K562 (cell line): ENCODE measurements around the gene FERMT3. TPM values are rescaled to one million over a fixed set of nuclear protein-coding genes. Genes with fewer than 3 reads are reported as not detected.

Experiments
- ARID1B ChIP-seq: fragments of 450-650 bp; IDR thresholded peaks from 2 replicates; pipeline ENCODE4 v1.6.1; 2016; ENCODE audit warnings: antibody characterized with exemption, mild to moderate bottlenecking, inconsistent platforms
- BACH1 ChIP-seq: fragments of 200-800 bp; sonication (Bioruptor generic); IDR thresholded peaks from 2 replicates; pipeline ENCODE4 v1.6.1; 2016; ENCODE audit warnings: missing genetic modification characterization, missing compliant biosample characterization
- HCFC1 ChIP-seq: IDR thresholded peaks from 2 replicates; pipeline ENCODE4 v1.6.1; 2012; ENCODE audit warnings: low read depth, low read length, improper control_type of control experiment
- ILK ChIP-seq: fragments of 450-650 bp; IDR thresholded peaks from 2 replicates; pipeline ENCODE4 v1.6.1; 2016; ENCODE audit warnings: missing genetic modification characterization, low read depth, mild to moderate bottlenecking, missing compliant biosample characterization, moderate library complexity, borderline replicate concordance
- NCOA4 ChIP-seq: fragments of 450-650 bp; IDR thresholded peaks from 2 replicates; pipeline ENCODE4 v1.6.1; 2018; ENCODE audit warnings: mild to moderate bottlenecking; ENCODE audit not compliant: partially characterized antibody
- NR2C2 ChIP-seq, 2 experiments: fragments of 200-800 bp in 1 of 2; sonication (Bioruptor generic) in 1 of 2; sonication (generic) in 1 of 2; formaldehyde crosslinking in 1 of 2; IDR thresholded peaks; 2 replicates each; pipeline versions ENCODE4 v1.6.1 to v1.8.0; 2016 to 2022; ENCODE audit warnings: mild to moderate bottlenecking in 1 of 2, missing compliant biosample characterization in 1 of 2, missing genetic modification characterization in 1 of 2, missing genetic modification reagents in 1 of 2
- POLR2B ChIP-seq: fragments of 450-650 bp; IDR thresholded peaks from 2 replicates; pipeline ENCODE4 v1.6.1; 2018; ENCODE audit warnings: low read depth; ENCODE audit not compliant: partially characterized antibody
- SMAD1 ChIP-seq: fragments of 150-350 bp; IDR thresholded peaks from 2 replicates; pipeline ENCODE4 v1.6.1; 2014; ENCODE audit warnings: low read length, low read depth; ENCODE audit not compliant: partially characterized antibody
- STAT5B ChIP-seq: fragments of 250-450 bp; sonication (Bioruptor Pico); IDR thresholded peaks from 2 replicates; pipeline ENCODE4 v1.8.0; 2021; ENCODE audit warnings: mild to moderate bottlenecking, inconsistent platforms
- ZKSCAN1 ChIP-seq: fragments of 150-350 bp; IDR thresholded peaks from 2 replicates; pipeline ENCODE4 v1.6.1; 2016; ENCODE audit warnings: low read depth, low read length
- ZNF174 ChIP-seq: fragments of 250-450 bp; sonication (Bioruptor Pico); IDR thresholded peaks from 2 replicates; pipeline ENCODE4 v1.4.0; 2020; ENCODE audit warnings: mild to moderate bottlenecking
- ZNF316 ChIP-seq: fragments of 450-650 bp; IDR thresholded peaks from 2 replicates; pipeline ENCODE4 v1.6.1; 2016
- ZNF609 ChIP-seq: sonication (generic); formaldehyde crosslinking; IDR thresholded peaks from 2 replicates; pipeline ENCODE4 v1.8.1; 2023; ENCODE audit warnings: missing genetic modification reagents, mild to moderate bottlenecking, borderline replicate concordance
- polyA plus RNA-seq, 8 experiments: library from polyadenylated mRNA; depleted of rRNA in 4 of 8; stranded (reverse) in 5 of 8; unstranded in 3 of 8; fragments of >200 nt; fragmentation: Nextera tagmentation in 2 of 8; fragmentation: Illumina TruSeq in 1 of 8; extraction: Ambion mirVana in 2 of 8; extraction: Trizol in 1 of 8; gene quantifications; 2 replicates each; pipeline versions ENCODE4 v1.2.1 to v1.2.3, GENCODE V29; 2011 to 2014; ENCODE audit warnings: inconsistent platforms in 1 of 8, missing spikeins in 1 of 8
- total RNA-seq, 7 experiments: library from RNA; depleted of rRNA in 6 of 7; stranded (reverse); fragments of >200 nt in 6 of 7; fragmentation: Illumina TruSeq in 2 of 7; extraction: Trizol in 2 of 7; gene quantifications; 2 replicates each; pipeline versions ENCODE4 v1.2.1 to v1.2.3, GENCODE V29; 2011 to 2021; ENCODE audit warnings: low replicate concordance in 1 of 7
- TF ChIP-seq, protein P1 (sequence below): fragments of 200-400 bp; formaldehyde crosslinking; IDR thresholded peaks from 2 replicates; pipeline ENCODE4 v1.6.1; 2017; ENCODE audit warnings: mild to moderate bottlenecking, low read depth, low read length, moderate library complexity

Gene FERMT3
- total and polyA plus RNA-seq, 9 of the 15 experiments (the other 6 are each of a cell fraction or from before 2014, with no cell fraction given) = 3.2 to 275 (median 79.7) TPM

DNA sequence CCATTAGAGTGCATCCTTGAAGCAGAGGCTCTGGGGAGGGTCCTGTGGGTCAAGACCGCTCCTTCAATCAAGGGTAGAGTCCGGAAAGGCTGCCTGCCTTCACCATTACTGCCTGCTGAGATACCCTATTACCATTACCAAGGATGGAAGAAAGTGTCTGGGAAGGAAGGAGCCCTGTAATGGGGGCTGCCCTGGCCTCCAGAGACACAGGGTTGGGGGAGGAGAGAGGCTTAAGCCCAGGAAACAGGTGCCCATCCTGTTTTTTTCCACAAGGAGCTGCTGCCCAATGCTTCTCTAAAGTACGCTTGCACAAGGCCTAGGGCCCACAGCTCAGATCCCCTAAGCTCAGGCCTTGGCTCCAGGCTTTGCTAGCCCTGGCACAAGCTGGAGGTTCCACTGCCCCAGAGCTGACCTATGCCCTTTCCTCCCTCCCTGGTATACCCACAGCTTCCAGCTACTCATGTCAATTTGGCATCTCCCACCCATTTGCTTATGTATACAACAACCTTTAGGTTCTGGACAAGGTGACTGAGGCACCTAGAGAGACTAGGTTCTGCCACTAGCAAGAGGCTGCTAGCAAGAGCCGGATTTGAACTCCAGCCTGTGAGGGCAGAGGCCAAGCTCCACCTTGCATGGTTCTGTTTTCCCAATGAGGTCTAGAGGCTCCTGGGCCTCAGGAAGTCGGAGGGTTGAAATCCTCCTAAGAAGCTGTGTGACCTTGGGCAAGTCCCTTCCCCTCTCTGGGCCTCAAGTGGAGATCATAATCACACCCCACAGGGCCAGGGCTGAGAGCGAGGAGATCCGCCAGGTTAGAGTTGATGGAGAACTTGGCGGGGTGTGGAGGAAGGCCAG lies 43.3 kb downstream of the FERMT3 start (continued):
- no peak for TF ChIP-seq NR2C2 (CRISPR knock-in tag; IDR thresholded peaks at IDR 0.05)
- TF ChIP-seq NR2C2 (tag; IDR thresholded peaks at IDR 0.05) = no peak
- no peak for TF ChIP-seq SMAD1
- TF ChIP-seq STAT5B (CRISPR knock-in tag) = no peak
- TF ChIP-seq NCOA4 = no peak
- TF ChIP-seq ARID1B = no peak
- TF ChIP-seq ZNF174 (CRISPR knock-in tag) = no peak
- TF ChIP-seq ZNF609 (CRISPR knock-in tag) = no peak
- no peak for TF ChIP-seq BACH1 (tag)
- no peak for TF ChIP-seq POLR2B
- TF ChIP-seq ZNF316 = no peak
- TF ChIP-seq, protein P1, sequence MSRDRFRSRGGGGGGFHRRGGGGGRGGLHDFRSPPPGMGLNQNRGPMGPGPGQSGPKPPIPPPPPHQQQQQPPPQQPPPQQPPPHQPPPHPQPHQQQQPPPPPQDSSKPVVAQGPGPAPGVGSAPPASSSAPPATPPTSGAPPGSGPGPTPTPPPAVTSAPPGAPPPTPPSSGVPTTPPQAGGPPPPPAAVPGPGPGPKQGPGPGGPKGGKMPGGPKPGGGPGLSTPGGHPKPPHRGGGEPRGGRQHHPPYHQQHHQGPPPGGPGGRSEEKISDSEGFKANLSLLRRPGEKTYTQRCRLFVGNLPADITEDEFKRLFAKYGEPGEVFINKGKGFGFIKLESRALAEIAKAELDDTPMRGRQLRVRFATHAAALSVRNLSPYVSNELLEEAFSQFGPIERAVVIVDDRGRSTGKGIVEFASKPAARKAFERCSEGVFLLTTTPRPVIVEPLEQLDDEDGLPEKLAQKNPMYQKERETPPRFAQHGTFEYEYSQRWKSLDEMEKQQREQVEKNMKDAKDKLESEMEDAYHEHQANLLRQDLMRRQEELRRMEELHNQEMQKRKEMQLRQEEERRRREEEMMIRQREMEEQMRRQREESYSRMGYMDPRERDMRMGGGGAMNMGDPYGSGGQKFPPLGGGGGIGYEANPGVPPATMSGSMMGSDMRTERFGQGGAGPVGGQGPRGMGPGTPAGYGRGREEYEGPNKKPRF = no peak
- TF ChIP-seq ZKSCAN1 = no peak
- TF ChIP-seq HCFC1 = no peak
- no peak for TF ChIP-seq ILK
